Mesenchymal stem cell (in vitro differentiated cells and primary cell): ENCODE results near the gene OTUD6A.

Source experiments
- DNase-seq: peaks from one replicate; pipeline ENCODE4 v3.0.0-alpha.2; 2013
- H2AFZ ChIP-seq: one replicate; pipeline ENCODE4 v1.6.1; 2013; ENCODE audit warnings: low read depth, mild to moderate bottlenecking, control low read depth, inconsistent platforms, low read length, moderate library complexity
- H2AK5ac ChIP-seq: 2 replicates; pipeline ENCODE4 v1.6.1; 2013; ENCODE audit warnings: low read length, moderate library complexity, mild to moderate bottlenecking, inconsistent platforms; ENCODE audit not compliant: severe bottlenecking
- H2BK120ac ChIP-seq: one replicate; pipeline ENCODE4 v1.6.1; 2013; ENCODE audit warnings: low read depth, mild to moderate bottlenecking, inconsistent platforms, low read length, moderate library complexity
- H2BK12ac ChIP-seq, 2 experiments: one replicate each; pipeline ENCODE4 v1.6.1; 2013; ENCODE audit warnings: inconsistent platforms in 2 of 2, low read length in 2 of 2, mild to moderate bottlenecking in 2 of 2, moderate library complexity in 2 of 2, control low read depth in 1 of 2
- H2BK15ac ChIP-seq: one replicate; pipeline ENCODE4 v1.6.1; 2013; ENCODE audit warnings: mild to moderate bottlenecking, low read depth, inconsistent platforms; ENCODE audit not compliant: poor library complexity, severe bottlenecking
- H2BK5ac ChIP-seq: 2 replicates; pipeline ENCODE4 v1.6.1; 2013; ENCODE audit warnings: low read depth, mild to moderate bottlenecking, low read length, control low read depth, inconsistent platforms; ENCODE audit not compliant: poor library complexity, severe bottlenecking
- H3K14ac ChIP-seq, 2 experiments: one replicate each; pipeline ENCODE4 v1.6.1; 2013; ENCODE audit warnings: inconsistent platforms in 2 of 2, low read length in 2 of 2, control low read depth in 1 of 2, mild to moderate bottlenecking in 1 of 2, moderate library complexity in 1 of 2
- H3K18ac ChIP-seq, 2 experiments: one replicate each; pipeline ENCODE4 v1.6.1; 2013; ENCODE audit warnings: inconsistent platforms in 2 of 2, low read length in 2 of 2, control low read depth in 1 of 2, low read depth in 1 of 2, mild to moderate bottlenecking in 1 of 2
- H3K23ac ChIP-seq, 2 experiments: one replicate each; pipeline ENCODE4 v1.6.1; 2013; ENCODE audit warnings: inconsistent platforms in 2 of 2, low read length in 2 of 2, mild to moderate bottlenecking in 2 of 2, moderate library complexity in 2 of 2, control low read depth in 1 of 2
- H3K27ac ChIP-seq: 2 replicates; pipeline ENCODE4 v1.5.1; 2013; ENCODE audit warnings: mild to moderate bottlenecking, moderate library complexity, low read length, control low read depth, inconsistent platforms; ENCODE audit not compliant: poor library complexity, severe bottlenecking
- H3K27me3 ChIP-seq, 2 experiments: 2 replicates each; pipeline versions ENCODE4 v1.6.1 to v1.7.0; 2013; ENCODE audit warnings: low read length in 2 of 2, mild to moderate bottlenecking in 2 of 2, moderate library complexity in 2 of 2, control low read depth in 1 of 2, inconsistent platforms in 1 of 2; ENCODE audit not compliant: control insufficient read depth in 1 of 2, insufficient read depth in 1 of 2
- H3K36me3 ChIP-seq, 2 experiments: 2 replicates each; pipeline versions ENCODE4 v1.6.1 to v1.7.0; 2013; ENCODE audit warnings: low read length in 2 of 2, control low read depth in 1 of 2, inconsistent platforms in 1 of 2, low read depth in 1 of 2, mild to moderate bottlenecking in 1 of 2; ENCODE audit not compliant: insufficient read depth in 2 of 2, control insufficient read depth in 1 of 2
- H3K4ac ChIP-seq, 2 experiments: one replicate each; pipeline ENCODE4 v1.6.1; 2013; ENCODE audit warnings: inconsistent platforms in 2 of 2, low read length in 2 of 2, mild to moderate bottlenecking in 2 of 2, moderate library complexity in 2 of 2, control low read depth in 1 of 2, low read depth in 1 of 2
- H3K4me1 ChIP-seq: 2 replicates; pipeline ENCODE4 v1.6.1; 2013; ENCODE audit warnings: low read depth, low read length, control low read depth; ENCODE audit not compliant: control insufficient read depth, insufficient read depth
- H3K4me2 ChIP-seq: 2 replicates; pipeline ENCODE4 v1.6.1; 2013; ENCODE audit warnings: low read length, mild to moderate bottlenecking, inconsistent platforms; ENCODE audit not compliant: poor library complexity, severe bottlenecking
- H3K4me3 ChIP-seq, 2 experiments: 2 replicates each; pipeline versions ENCODE4 v1.5.1 to v1.7.0; 2013; ENCODE audit warnings: low read length in 2 of 2, mild to moderate bottlenecking in 2 of 2, control low read depth in 1 of 2, low read depth in 1 of 2; ENCODE audit not compliant: insufficient read depth in 1 of 2
- H3K79me1 ChIP-seq: replicated peaks from 2 replicates; pipeline ENCODE4 v1.6.1; 2013; ENCODE audit warnings: mild to moderate bottlenecking, control low read depth, low read length, inconsistent platforms; ENCODE audit not compliant: poor library complexity, severe bottlenecking
- H3K9ac ChIP-seq: 2 replicates; pipeline ENCODE4 v1.7.0; 2013; ENCODE audit warnings: mild to moderate bottlenecking, low read length, moderate library complexity
- H3K9me3 ChIP-seq: 2 replicates; pipeline ENCODE4 v1.7.0; 2013; ENCODE audit warnings: mild to moderate bottlenecking, low read length; ENCODE audit not compliant: control insufficient read depth
- H4K8ac ChIP-seq: one replicate; pipeline ENCODE4 v1.6.1; 2013; ENCODE audit warnings: inconsistent platforms, mild to moderate bottlenecking, low read length, moderate library complexity
- H4K91ac ChIP-seq: one replicate; pipeline ENCODE4 v1.6.1; 2013; ENCODE audit warnings: mild to moderate bottlenecking, low read length, inconsistent platforms
- WGBS: methylation state at CpG from one replicate; pipeline ENCODE4 v1.1.7; 2013; ENCODE audit warnings: mixed read lengths; 5-methylcytosine and 5-hydroxymethylcytosine counted together

Gene OTUD6A

GRCh38 chrX:70041993-70042392, 20.3 kb upstream of the OTUD6A start:
- H2AK5ac ChIP-seq = no peak overlapping the region
- no peak overlapping the region for H2BK15ac ChIP-seq
- H3K9ac ChIP-seq = no peak overlapping the region
- no peaks in the 10 kb centered on the region for H3K9me3 ChIP-seq
- H3K27ac ChIP-seq = no peak overlapping the region
- no peak overlapping the region for H3K23ac ChIP-seq
- peaks cover 3% of the 10 kb centered on the region for H3K4me1 ChIP-seq
- no peak overlapping the region for H3K4me3 ChIP-seq
- H2BK5ac ChIP-seq = no peak overlapping the region
- no peak overlapping the region for H3K18ac ChIP-seq
- no peaks in the 10 kb centered on the region for H3K79me1 ChIP-seq
- no peak overlapping the region for H2BK120ac ChIP-seq
- no peaks in the 10 kb centered on the region for H3K36me3 ChIP-seq
- H3K27me3 ChIP-seq = peaks cover 0 to 37% of the 10 kb centered on the region in 2 experiments
- H3K4ac ChIP-seq = no peak overlapping the region
- no peak overlapping the region for H4K8ac ChIP-seq
- H3K4me2 ChIP-seq = no peak overlapping the region
- WGBS = 73% methylated on average over 6 of the region's 6 CpGs
- no peak overlapping the region for H2BK12ac ChIP-seq
- no peak overlapping the region for H2AFZ ChIP-seq
- no peak overlapping the region for H4K91ac ChIP-seq
- H3K14ac ChIP-seq = no peak overlapping the region
- no peak for DNase-seq

DNA sequence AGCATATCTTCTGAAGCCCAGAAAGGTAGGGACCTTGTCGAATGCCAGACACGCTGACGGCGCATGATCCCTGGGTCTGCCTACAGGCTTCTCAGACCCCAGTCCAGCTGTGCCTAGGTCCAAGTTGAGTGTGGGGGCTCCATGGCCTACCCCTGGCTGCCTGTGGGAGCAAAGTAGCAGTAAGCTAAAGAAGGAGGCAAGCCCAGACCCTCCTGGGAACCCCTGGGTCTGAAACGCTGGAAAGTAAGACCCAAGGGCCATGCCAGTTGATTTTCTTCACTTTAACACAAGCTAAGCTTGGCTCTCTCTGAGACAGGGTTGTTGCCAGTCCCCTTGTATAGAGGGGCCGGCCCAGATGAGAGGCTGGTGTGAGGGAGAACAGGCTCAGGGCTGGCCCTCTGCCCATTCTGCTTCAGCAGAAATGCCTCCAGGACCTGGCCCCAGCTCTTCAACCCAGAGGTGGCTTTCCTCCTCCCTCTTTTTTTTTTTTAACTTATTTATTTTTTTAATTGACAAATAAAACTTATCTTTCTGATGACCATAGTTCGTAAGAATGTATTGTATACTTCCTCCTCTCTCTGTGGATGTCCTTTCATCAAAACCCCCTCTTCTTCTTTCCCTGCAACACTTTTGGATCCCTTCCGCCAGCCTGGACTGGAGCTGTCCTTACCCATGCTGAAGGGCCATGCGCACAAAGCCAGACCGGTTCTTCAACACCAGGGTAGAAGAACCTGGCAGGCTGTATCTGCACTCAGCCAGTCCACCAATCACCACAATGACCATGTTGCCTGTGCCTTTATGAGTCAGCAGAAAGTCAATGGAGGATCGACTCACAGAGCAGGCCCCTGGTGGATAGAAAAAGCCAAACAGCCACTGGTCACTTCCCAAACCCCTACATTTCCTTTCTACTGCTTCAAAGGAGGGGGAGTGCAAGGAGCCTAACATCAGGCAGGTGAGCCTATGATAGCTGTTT, 19.6 kb upstream of the OTUD6A start:
- no peak overlapping the region for H3K27ac ChIP-seq
- DNase-seq = no peak
- no peak overlapping the region for H3K4me2 ChIP-seq
- no peaks in the 10 kb centered on the region for H3K79me1 ChIP-seq
- no peak overlapping the region for H4K8ac ChIP-seq
- H3K4ac ChIP-seq = no peak overlapping the region
- H2BK15ac ChIP-seq = no peak overlapping the region
- no peak overlapping the region for H2AK5ac ChIP-seq
- H3K9me3 ChIP-seq = no peaks in the 10 kb centered on the region
- no peak overlapping the region for H2BK5ac ChIP-seq
- no peak overlapping the region for H3K18ac ChIP-seq
- H3K36me3 ChIP-seq = no peaks in the 10 kb centered on the region
- H3K4me3 ChIP-seq = no peak overlapping the region
- H2BK120ac ChIP-seq = no peak overlapping the region
- H2AFZ ChIP-seq = no peak overlapping the region
- 91% methylated on average over 10 of the region's 11 CpGs for WGBS
- no peak overlapping the region for H3K14ac ChIP-seq
- no peak overlapping the region for H4K91ac ChIP-seq
- H3K9ac ChIP-seq = no peak overlapping the region
- H3K4me1 ChIP-seq = peaks cover 4% of the 10 kb centered on the region
- no peak overlapping the region for H3K23ac ChIP-seq
- H3K27me3 ChIP-seq = peaks cover 0 to 32% of the 10 kb centered on the region in 2 experiments
- H2BK12ac ChIP-seq = no peak overlapping the region

GRCh38 chrX:70043685-70044084, 18.6 kb upstream of the OTUD6A start:
- Histone ChIP-seq H3K4ac (no peak overlapping the region), H3K4me2 (no peak overlapping the region), H3K27me3 (peaks cover 0 to 30% of the 10 kb centered on the region in 2 experiments), H2AFZ (no peak overlapping the region), H3K4me3 (no peak overlapping the region), H3K9me3 (no peaks in the 10 kb centered on the region), H3K4me1 (peaks cover 4% of the 10 kb centered on the region), H3K18ac (no peak overlapping the region), H3K23ac (no peak overlapping the region), H2AK5ac (no peak overlapping the region), H3K14ac (no peak overlapping the region), H2BK15ac (no peak overlapping the region), H2BK120ac (no peak overlapping the region), H3K27ac (no peak overlapping the region), H4K8ac (no peak overlapping the region), H2BK5ac (no peak overlapping the region), H4K91ac (no peak overlapping the region), H3K36me3 (no peaks in the 10 kb centered on the region), H2BK12ac (no peak overlapping the region), H3K9ac (no peak overlapping the region), H3K79me1 (no peaks in the 10 kb centered on the region)
- no peak for DNase-seq
- WGBS = 88% methylated on average over 9 of the region's 9 CpGs

- Histone ChIP-seq H4K91ac (no peak overlapping the region), H3K36me3 (no peaks in the 10 kb centered on the region), H3K18ac (no peak overlapping the region), H3K4ac (no peak overlapping the region), H3K4me3 (no peak overlapping the region), H3K9ac (no peak overlapping the region), H2BK120ac (no peak overlapping the region), H2AK5ac (no peak overlapping the region), H2BK12ac (no peak overlapping the region), H3K79me1 (no peaks in the 10 kb centered on the region), H3K4me1 (peaks cover 4% of the 10 kb centered on the region), H3K14ac (no peak overlapping the region), H3K27me3 (peaks cover 0 to 38% of the 10 kb centered on the region in 2 experiments), H3K23ac (no peak overlapping the region), H2AFZ (no peak overlapping the region), H2BK5ac (no peak overlapping the region), H3K4me2 (no peak overlapping the region), H3K9me3 (no peaks in the 10 kb centered on the region), H2BK15ac (no peak overlapping the region), H4K8ac (no peak overlapping the region), H3K27ac (no peak overlapping the region)
- no peak for DNase-seq
- 70% methylated on average over 2 of the region's 4 CpGs for WGBS
Measured at GRCh38 chrX:70044541-70045245, 17.6 kb upstream of the OTUD6A start.
